CD14-positive monocyte (primary cell): Measurements from ENCODE around the gene NAP1L1. TPM values are rescaled to one million over a fixed set of nuclear protein-coding genes. Genes with fewer than 3 reads are reported as not detected.

ENCODE experiments used
- DNase-seq, 3 donors: peaks; one replicate each; pipeline ENCODE4 v3.0.0-alpha.2; 2011 to 2022
- H2AFZ ChIP-seq: 2 replicates; pipeline ENCODE4 v1.6.0; 2012; ENCODE audit warnings: mild to moderate bottlenecking, low read depth, low read length, inconsistent platforms; ENCODE audit not compliant: insufficient read depth, poor library complexity, severe bottlenecking
- H3K27ac ChIP-seq, 2 donors: 1 replicate in 1 of 2; 2 replicates in 1 of 2; pipeline ENCODE4 v1.5.1; 2012 to 2013; ENCODE audit warnings: low read length in 2 of 2, control low read depth in 1 of 2, inconsistent platforms in 1 of 2, low read depth in 1 of 2, mild to moderate bottlenecking in 1 of 2
- H3K27me3 ChIP-seq, 2 donors: one replicate each; pipeline versions ENCODE4 v1.6.0 to v1.6.1; 2011 to 2013; ENCODE audit warnings: low read length in 2 of 2; ENCODE audit not compliant: control insufficient read depth in 2 of 2, insufficient read depth in 2 of 2
- H3K36me3 ChIP-seq, 2 donors: replicated peaks in 1 of 2; 1 replicate in 1 of 2; 2 replicates in 1 of 2; pipeline versions ENCODE4 v1.5.1 to v1.6.1; 2012 to 2013; ENCODE audit warnings: low read length in 2 of 2, control low read depth in 1 of 2, inconsistent platforms in 1 of 2, mild to moderate bottlenecking in 1 of 2; ENCODE audit not compliant: insufficient read depth in 2 of 2, control insufficient read depth in 1 of 2
- H3K4me1 ChIP-seq, 2 donors: 1 replicate in 1 of 2; 2 replicates in 1 of 2; pipeline versions ENCODE4 v1.5.1 to v1.6.1; 2012 to 2013; ENCODE audit warnings: low read length in 2 of 2, control low read depth in 1 of 2, inconsistent platforms in 1 of 2, mild to moderate bottlenecking in 1 of 2, moderate library complexity in 1 of 2; ENCODE audit not compliant: insufficient read depth in 2 of 2, control insufficient read depth in 1 of 2
- H3K4me2 ChIP-seq: replicated peaks from 2 replicates; pipeline ENCODE3; 2012; ENCODE audit warnings: low read length, moderate library complexity, mild to moderate bottlenecking; ENCODE audit not compliant: poor library complexity, severe bottlenecking; ENCODE audit errors: extremely low read depth
- H3K4me3 ChIP-seq, 3 experiments: fragments of 200-600 bp in 1 of 3; sonication (generic) in 1 of 3; replicated peaks in 1 of 3; 1 replicate in 2 of 3; 2 replicates in 1 of 3; pipeline ENCODE4 v1.5.1; 2011 to 2013; ENCODE audit warnings: low read length in 3 of 3, mild to moderate bottlenecking in 3 of 3, control low read depth in 2 of 3, low read depth in 2 of 3, inconsistent platforms in 1 of 3, moderate library complexity in 1 of 3
- H3K79me2 ChIP-seq: 2 replicates; pipeline ENCODE4 v1.6.0; 2012; ENCODE audit warnings: mild to moderate bottlenecking, control low read depth, inconsistent platforms, low read length, moderate library complexity; ENCODE audit not compliant: insufficient read depth
- H3K9ac ChIP-seq: 2 replicates; pipeline ENCODE4 v1.6.0; 2017; ENCODE audit warnings: low read length, mild to moderate bottlenecking; ENCODE audit not compliant: insufficient read depth, poor library complexity, severe bottlenecking
- H3K9me3 ChIP-seq, 2 donors: replicated peaks in 1 of 2; 1 replicate in 1 of 2; 2 replicates in 1 of 2; pipeline versions ENCODE4 v1.5.1 to v1.6.1; 2012 to 2013; ENCODE audit warnings: low read length in 2 of 2, control low read depth in 1 of 2; ENCODE audit not compliant: control insufficient read depth in 1 of 2, insufficient read depth in 1 of 2
- H4K20me1 ChIP-seq: 2 replicates; pipeline ENCODE4 v1.6.0; 2012; ENCODE audit warnings: mild to moderate bottlenecking, low read length, control low read depth, moderate library complexity; ENCODE audit not compliant: insufficient read depth
- H3K27ac Mint-ChIP-seq, 7 donors: one replicate each; pipeline ENCODE4 v1.8.0; 2020; ENCODE audit warnings: mild to moderate bottlenecking in 7 of 7, mixed read lengths in 7 of 7, moderate library complexity in 6 of 7, inconsistent platforms in 2 of 7
- H3K27me3 Mint-ChIP-seq, 3 donors: one replicate each; pipeline ENCODE4 v1.8.0; 2021 to 2022; ENCODE audit warnings: low read depth in 3 of 3, mild to moderate bottlenecking in 3 of 3, mixed read lengths in 3 of 3, moderate library complexity in 3 of 3, inconsistent platforms in 1 of 3
- H3K36me3 Mint-ChIP-seq, 2 donors: one replicate each; pipeline ENCODE4 v1.8.0; 2020; ENCODE audit warnings: mixed read lengths in 2 of 2, inconsistent platforms in 1 of 2, mild to moderate bottlenecking in 1 of 2
- H3K4me1 Mint-ChIP-seq: one replicate; pipeline ENCODE4 v1.8.0; 2020; ENCODE audit warnings: mild to moderate bottlenecking, mixed read lengths
- H3K4me3 Mint-ChIP-seq, 2 donors: one replicate each; pipeline ENCODE4 v1.8.0; 2020; ENCODE audit warnings: mild to moderate bottlenecking in 2 of 2, mixed read lengths in 2 of 2, moderate library complexity in 1 of 2
- H3K9me3 Mint-ChIP-seq, 7 donors: one replicate each; pipeline ENCODE4 v1.8.0; 2020 to 2022; ENCODE audit warnings: mixed read lengths in 7 of 7, mild to moderate bottlenecking in 6 of 7, moderate library complexity in 6 of 7, inconsistent platforms in 2 of 7
- CTCF ChIP-seq: fragments of 200-600 bp; IDR thresholded peaks from one replicate; pipeline ENCODE4 v1.8.0; 2022; ENCODE audit warnings: antibody characterized with exemption, mild to moderate bottlenecking
- WGBS: methylation state at CpG from one replicate; pipeline ENCODE4 v1.1.5; 2013; ENCODE audit warnings: missing lambda C conversion rate; ENCODE audit not compliant: insufficient coverage; 5-methylcytosine and 5-hydroxymethylcytosine counted together
- intact Hi-C, 2 donors: fragments of 100-400 bp; cut with micrococcal nuclease; formaldehyde crosslinking; loops; one replicate each; pipeline versions ENCODE4 v1.15.0 to v1.15.1; 2023
- polyA plus RNA-seq, 3 donors: library from polyadenylated mRNA; depleted of rRNA in 1 of 3; unstranded in 2 of 3; stranded (reverse) in 1 of 3; fragments of 300-500 nt in 2 of 3; fragments of >200 nt in 1 of 3; fragmentation: Illumina TruSeq in 2 of 3; gene quantifications; 1 replicate in 2 of 3; 2 replicates in 1 of 3; pipeline ENCODE4 v1.2.3, GENCODE V29; 2012 to 2021

NAP1L1 gene
- polyA plus RNA-seq, 3 donors, result 98.3 to 164 (median 111) TPM

GRCh38 chr12:75995691-75996090 lies 88.8 kb downstream of the NAP1L1 start:
- Mint-ChIP-seq H3K4me3 (no peak overlapping the region), H3K4me1 (no peaks in the 10 kb centered on the region), H3K27me3 (peaks cover 0 to 1% (median 0%) of the 10 kb centered on the region in 3 donors), H3K27ac (peak overlapping the region in 1 of 7 donors; percentile 3), H3K9me3 (no peaks in the 10 kb centered on the region), H3K36me3 (no peaks in the 10 kb centered on the region)
- Histone ChIP-seq H3K79me2 (no peaks in the 10 kb centered on the region), H3K36me3 (no peaks in the 10 kb centered on the region), H3K4me3 (no peak overlapping the region), H2AFZ (no peak overlapping the region), H3K27me3 (no peaks in the 10 kb centered on the region), H3K9me3 (no peaks in the 10 kb centered on the region), H3K9ac (no peak overlapping the region), H3K27ac (no peak overlapping the region), H4K20me1 (no peaks in the 10 kb centered on the region), H3K4me1 (no peaks in the 10 kb centered on the region), H3K4me2 (no peak overlapping the region)
- DNase-seq, result no peak
- intact Hi-C loops, result no loop called here
- no peak for TF ChIP-seq CTCF

- Mint-ChIP-seq H3K4me3 (no peak overlapping the region), H3K27me3 (peaks cover 0 to 2% (median 0%) of the 10 kb centered on the region in 3 donors), H3K9me3 (peaks cover 0 to 5% (median 2%) of the 10 kb centered on the region in 7 donors), H3K4me1 (no peaks in the 10 kb centered on the region), H3K27ac (no peak overlapping the region), H3K36me3 (no peaks in the 10 kb centered on the region)
- no peak overlapping the region for H3K4me2 ChIP-seq
- H3K27ac ChIP-seq, result no peak overlapping the region
- H3K9ac ChIP-seq, result no peak overlapping the region
- no peaks in the 10 kb centered on the region for H3K79me2 ChIP-seq
- H3K27me3 ChIP-seq, result no peaks in the 10 kb centered on the region
- no peak for TF ChIP-seq CTCF
- 94% methylated on average over 3 of the region's 4 CpGs for WGBS
- no peaks in the 10 kb centered on the region for H3K36me3 ChIP-seq
- no peaks in the 10 kb centered on the region for H4K20me1 ChIP-seq
- no peaks in the 10 kb centered on the region for H3K4me1 ChIP-seq
- no peaks in the 10 kb centered on the region for H3K9me3 ChIP-seq
- no peak overlapping the region for H3K4me3 ChIP-seq
- no peak overlapping the region for H2AFZ ChIP-seq
- intact Hi-C loops, result no loop called here
- DNase-seq, result no peak
Measured at GRCh38 chr12:75994069-75994740, 90.3 kb downstream of the NAP1L1 start.
